Measurements from ENCODE around the gene RUNX1.

RUNX1 gene

GRCh38 chr21:34889676-34890469 is 159.2 kb downstream of the RUNX1 start:
- no peak for FAIRE-seq

- FAIRE-seq = no peak
Measured at GRCh38 chr21:34889320-34889675, 159.8 kb downstream of the RUNX1 start.

- FAIRE-seq = no peak
Measured at GRCh38 chr21:34888569-34889319, 160.4 kb downstream of the RUNX1 start.

- no peak for FAIRE-seq
Measured at GRCh38 chr21:34887725-34888568, 161.2 kb downstream of the RUNX1 start.

GRCh38 chr21:34887105-34887442 is 162.0 kb downstream of the RUNX1 start:
- FAIRE-seq = no peak

GRCh38 chr21:34886240-34887104 is 162.6 kb downstream of the RUNX1 start:
- no peak for FAIRE-seq

- FAIRE-seq = no peak
Measured at GRCh38 chr21:34885626-34886239, 163.4 kb downstream of the RUNX1 start.

- no peak for FAIRE-seq
Measured at GRCh38 chr21:34885125-34885524, 164.0 kb downstream of the RUNX1 start.

GRCh38 chr21:34884346-34884929 is 164.7 kb downstream of the RUNX1 start:
- no peak for FAIRE-seq

- no peak for FAIRE-seq
Measured at GRCh38 chr21:34883491-34884271, 165.4 kb downstream of the RUNX1 start.

- FAIRE-seq = no peak
Measured at GRCh38 chr21:34882719-34883131, 166.4 kb downstream of the RUNX1 start.

- no peak for FAIRE-seq
Measured at GRCh38 chr21:34881839-34882371, 167.2 kb downstream of the RUNX1 start.

- no peak for FAIRE-seq
Measured at GRCh38 chr21:34881421-34881820, 167.7 kb downstream of the RUNX1 start.

- FAIRE-seq = no peak
Measured at GRCh38 chr21:34880401-34880800, 168.7 kb downstream of the RUNX1 start.

- FAIRE-seq = no peak
Measured at GRCh38 chr21:34878940-34879339, 170.2 kb downstream of the RUNX1 start.

- FAIRE-seq = no peak
Measured at GRCh38 chr21:34878501-34878900, 170.6 kb downstream of the RUNX1 start.

GRCh38 chr21:34877485-34878128 is 171.5 kb downstream of the RUNX1 start:
- no peak for FAIRE-seq

GRCh38 chr21:34875830-34876229 is 173.3 kb downstream of the RUNX1 start:
- no peak for FAIRE-seq

GRCh38 chr21:34874684-34875513 is 174.2 kb downstream of the RUNX1 start:
- FAIRE-seq = no peak
